Astrocyte of the cerebellum (primary cell): Measurements from ENCODE around the gene GDE1.

Experiments used
- DNase-seq: peaks from one replicate; pipeline ENCODE4 v3.0.0-alpha.2; 2011; ENCODE audit warnings: low read depth
- H3K4me3 ChIP-seq: 2 replicates; pipeline ENCODE4 v1.5.1; 2011; ENCODE audit warnings: mild to moderate bottlenecking, low read depth, low read length, moderate library complexity
- CTCF ChIP-seq: IDR thresholded peaks from 2 replicates; pipeline ENCODE4 v1.5.1; 2012; ENCODE audit warnings: low read length, low read depth, moderate library complexity, mild to moderate bottlenecking; ENCODE audit errors: missing control alignments
- in situ Hi-C: cut with HindIII; loops from 2 replicates; pipeline ENCODE4 v1.10.0; 2017; ENCODE audit warnings: low sequenced_read_pairs

Gene GDE1

GRCh38 chr16:19463468-19464315, 58.2 kb downstream of the GDE1 start:
- TF ChIP-seq CTCF = no peak
- in situ Hi-C loops = no loop called here
- no peak overlapping the region for H3K4me3 ChIP-seq
- DNase-seq = no peak

DNA sequence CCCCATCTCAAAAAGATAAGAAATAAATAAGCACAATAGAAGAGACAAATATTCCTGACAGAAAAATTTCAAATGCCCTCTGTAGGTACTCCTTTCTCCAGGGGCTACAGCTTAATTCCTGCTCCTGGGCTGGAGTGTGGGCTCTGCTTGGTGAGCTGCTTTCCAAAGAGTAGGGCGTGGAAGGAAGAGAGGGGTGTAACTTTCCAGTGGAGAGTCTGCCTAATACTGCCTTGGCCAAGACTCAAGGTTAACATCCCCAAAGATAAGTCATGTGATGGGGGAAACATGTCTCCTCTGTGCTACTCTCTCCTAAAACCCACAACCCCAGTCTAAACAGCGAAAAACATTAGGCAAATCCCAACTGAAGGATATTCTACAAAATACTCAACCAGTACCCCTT, 61.5 kb downstream of the GDE1 start:
- H3K4me3 ChIP-seq = no peak overlapping the region
- in situ Hi-C loops = no loop called here
- DNase-seq = no peak
- TF ChIP-seq CTCF = no peak

DNA sequence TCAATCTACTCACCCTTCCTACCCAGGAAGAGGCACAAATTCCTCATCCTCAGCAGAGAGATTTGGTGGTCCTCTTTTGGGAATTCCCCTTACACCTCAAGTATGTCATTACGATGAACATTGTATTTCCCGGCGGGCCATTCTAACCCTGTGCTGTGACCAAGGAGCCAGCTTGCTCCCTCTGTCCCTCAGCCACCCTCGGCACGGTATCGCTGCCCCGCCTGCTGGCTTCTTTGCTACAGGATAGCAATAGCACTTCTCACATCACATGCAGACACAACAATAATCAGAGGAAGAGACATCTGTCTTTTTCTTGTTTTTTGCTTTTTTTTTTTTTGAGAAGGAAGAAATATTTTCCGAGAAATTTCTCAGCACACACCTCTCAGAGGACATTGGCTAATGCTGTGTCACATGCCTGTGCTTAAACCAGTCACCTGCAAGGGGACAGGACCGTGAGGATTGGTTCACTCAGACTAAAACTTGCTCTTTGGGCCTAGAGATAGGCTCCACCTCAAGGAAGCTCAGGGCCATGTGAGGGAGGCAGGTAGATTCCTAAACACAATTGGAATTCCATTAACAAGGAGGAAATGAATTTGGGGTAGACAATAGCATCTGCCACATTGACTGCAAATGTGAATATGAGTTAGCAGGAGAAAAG, 63.0 kb downstream of the GDE1 start:
- in situ Hi-C loops = no loop called here
- no peak for DNase-seq
- no peak overlapping the region for H3K4me3 ChIP-seq
- TF ChIP-seq CTCF = no peak
